Naive thymus-derived CD4-positive, alpha-beta T cell (primary cell): ENCODE measurements around the gene USF3. TPM values are rescaled to one million over a fixed set of nuclear protein-coding genes. Genes with fewer than 3 reads are reported as not detected.
A peak's percentile ranks its signal among the peaks of the same experiment; 100 is the strongest.

Experiments
- ATAC-seq: fragments of 150-1000 bp; cut with Tn5 transposase; 2 replicates; pipeline ENCODE4 v1.10.0; 2021; ENCODE audit warnings: mild to moderate bottlenecking, moderate library complexity
- CTCF ChIA-PET: fragments of 350-600 bp; sonication (Branson Sonifier 250); formaldehyde crosslinking; loops from one replicate; lab custom pipeline; 2021; ENCODE audit warnings: antibody characterized with exemption; lab: Charles Lee
- POLR2A ChIA-PET: fragments of 350-600 bp; sonication (Branson Sonifier 250); formaldehyde crosslinking; loops from one replicate; lab custom pipeline; 2021; ENCODE audit warnings: antibody characterized with exemption, inconsistent platforms; lab: Charles Lee
- DNase-seq, 9 donors: peaks; one replicate each; pipeline versions ENCODE4 v3.0.0 to v3.0.0-alpha.2; 2020 to 2022; ENCODE audit warnings: mixed read lengths in 1 of 9
- H3K27ac ChIP-seq: one replicate; pipeline ENCODE4 v1.7.0; 2013; ENCODE audit warnings: mild to moderate bottlenecking, low read depth, low read length, moderate library complexity
- H3K27me3 ChIP-seq, 2 donors: one replicate each; pipeline ENCODE4 v1.7.0; 2013; ENCODE audit warnings: low read length in 2 of 2, mild to moderate bottlenecking in 2 of 2, moderate library complexity in 2 of 2; ENCODE audit not compliant: control insufficient read depth in 2 of 2, insufficient read depth in 2 of 2
- H3K36me3 ChIP-seq, 3 experiments: 1 replicate in 2 of 3; 2 replicates in 1 of 3; pipeline ENCODE4 v1.7.0; 2013; ENCODE audit warnings: low read length in 3 of 3, mild to moderate bottlenecking in 3 of 3, moderate library complexity in 1 of 3; ENCODE audit not compliant: insufficient read depth in 3 of 3, control insufficient read depth in 2 of 3
- H3K4me1 ChIP-seq, 2 donors: one replicate each; pipeline ENCODE4 v1.7.0; 2013; ENCODE audit warnings: low read length in 2 of 2, mild to moderate bottlenecking in 2 of 2, moderate library complexity in 1 of 2; ENCODE audit not compliant: control insufficient read depth in 2 of 2, insufficient read depth in 2 of 2
- H3K4me3 ChIP-seq: 2 replicates; pipeline ENCODE4 v1.7.0; 2013; ENCODE audit warnings: mild to moderate bottlenecking, low read length
- H3K9me3 ChIP-seq, 3 experiments: 1 replicate in 2 of 3; 2 replicates in 1 of 3; pipeline ENCODE4 v1.7.0; 2013; ENCODE audit warnings: low read length in 3 of 3; ENCODE audit not compliant: control insufficient read depth in 2 of 3
- H3K27ac Mint-ChIP-seq, 9 donors: one replicate each; pipeline ENCODE4 v1.8.0; 2020 to 2022; ENCODE audit warnings: mixed read lengths in 9 of 9, mild to moderate bottlenecking in 8 of 9, moderate library complexity in 5 of 9, inconsistent platforms in 2 of 9
- H3K27me3 Mint-ChIP-seq, 5 donors: one replicate each; pipeline ENCODE4 v1.8.0; 2021 to 2022; ENCODE audit warnings: mixed read lengths in 5 of 5, mild to moderate bottlenecking in 1 of 5
- H3K36me3 Mint-ChIP-seq, 5 donors: one replicate each; pipeline ENCODE4 v1.8.0; 2020 to 2022; ENCODE audit warnings: mixed read lengths in 5 of 5, mild to moderate bottlenecking in 3 of 5, inconsistent platforms in 1 of 5
- H3K4me1 Mint-ChIP-seq, 7 donors: one replicate each; pipeline ENCODE4 v1.8.0; 2020 to 2022; ENCODE audit warnings: mixed read lengths in 7 of 7, mild to moderate bottlenecking in 3 of 7, inconsistent platforms in 1 of 7
- H3K4me3 Mint-ChIP-seq, 10 donors: one replicate each; pipeline ENCODE4 v1.8.0; 2020 to 2022; ENCODE audit warnings: mild to moderate bottlenecking in 10 of 10, mixed read lengths in 10 of 10, moderate library complexity in 6 of 10, inconsistent platforms in 2 of 10
- H3K9me3 Mint-ChIP-seq, 11 donors: one replicate each; pipeline ENCODE4 v1.8.0; 2020 to 2022; ENCODE audit warnings: mixed read lengths in 11 of 11, mild to moderate bottlenecking in 4 of 11, inconsistent platforms in 1 of 11, moderate library complexity in 1 of 11
- intact Hi-C, 2 donors: fragments of 100-400 bp; cut with micrococcal nuclease; formaldehyde crosslinking; loops; one replicate each; pipeline ENCODE4 v1.15.1; 2023
- polyA plus RNA-seq, 2 donors: library from polyadenylated mRNA; unstranded; fragments of 300-500 nt; fragmentation: Illumina TruSeq; gene quantifications; one replicate each; pipeline ENCODE4 v1.2.3, GENCODE V29; 2021
- total RNA-seq, 6 experiments: library from RNA in 5 of 6; stranded (reverse) in 5 of 6; gene quantifications; 1 replicate in 5 of 6; 2 replicates in 1 of 6; pipeline ENCODE4 v1.2.3 and lab custom pipeline; 2021 to 2026

The USF3 gene
- total and polyA plus RNA-seq, 7 experiments from 2014 or later = 3.3 to 31.8 (median 22.6) TPM

DNA sequence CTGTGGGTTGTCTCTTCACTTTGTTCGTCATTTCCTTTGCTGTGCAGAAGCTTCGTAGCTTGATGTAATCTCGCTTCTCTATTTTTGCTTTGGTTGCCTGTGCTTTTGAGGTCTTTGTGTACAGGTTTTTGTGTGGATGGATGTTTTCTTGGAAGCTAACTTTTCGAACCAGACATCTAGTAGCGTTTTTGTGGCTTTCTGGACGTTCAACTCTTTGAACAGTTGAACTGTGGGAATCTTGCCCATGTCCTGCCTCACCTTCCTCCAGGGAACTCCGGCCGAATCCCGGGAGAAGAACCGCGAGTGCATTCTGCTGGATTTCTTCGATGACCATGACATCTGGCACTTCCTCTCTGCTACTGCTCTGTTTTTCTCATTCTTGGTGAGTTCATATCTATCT lies 70.6 kb downstream of the USF3 start:
- H3K27ac Mint-ChIP-seq = peak overlapping the region in 7 of 9 donors; percentile 9 to 58 (median 33)
- no peaks in the 10 kb centered on the region for H3K27me3 ChIP-seq
- H3K4me3 Mint-ChIP-seq = peak overlapping the region in 1 of 10 donors; percentile 2
- ATAC-seq (no peak), DNase-seq (no peak)
- H3K4me1 Mint-ChIP-seq = peaks cover 0 to 13% (median 4%) of the 10 kb centered on the region in 7 donors
- H3K4me3 ChIP-seq = no peak overlapping the region
- no peaks in the 10 kb centered on the region for H3K9me3 ChIP-seq
- no peaks in the 10 kb centered on the region for H3K4me1 ChIP-seq
- peaks cover 0 to 70% (median 14%) of the 10 kb centered on the region in 3 experiments for H3K36me3 ChIP-seq
- CTCF ChIA-PET = interaction anchor here (0.6 to 0.9 kb wide), 3 partner anchors 10 to 48 kb away, joined by 3 to 4 read pairs (median 3); no protein-coding TSS in a partner anchor
- POLR2A ChIA-PET = no interaction called here
- no peak overlapping the region for H3K27ac ChIP-seq
- no peaks in the 10 kb centered on the region for H3K9me3 Mint-ChIP-seq
- intact Hi-C loops = loop anchor here (1.0 to 2.0 kb wide), 2 partner anchors 131 kb away; no protein-coding TSS in a partner anchor
- H3K27me3 Mint-ChIP-seq = no peaks in the 10 kb centered on the region
- peaks cover 16 to 69% (median 38%) of the 10 kb centered on the region in 5 donors for H3K36me3 Mint-ChIP-seq

DNA sequence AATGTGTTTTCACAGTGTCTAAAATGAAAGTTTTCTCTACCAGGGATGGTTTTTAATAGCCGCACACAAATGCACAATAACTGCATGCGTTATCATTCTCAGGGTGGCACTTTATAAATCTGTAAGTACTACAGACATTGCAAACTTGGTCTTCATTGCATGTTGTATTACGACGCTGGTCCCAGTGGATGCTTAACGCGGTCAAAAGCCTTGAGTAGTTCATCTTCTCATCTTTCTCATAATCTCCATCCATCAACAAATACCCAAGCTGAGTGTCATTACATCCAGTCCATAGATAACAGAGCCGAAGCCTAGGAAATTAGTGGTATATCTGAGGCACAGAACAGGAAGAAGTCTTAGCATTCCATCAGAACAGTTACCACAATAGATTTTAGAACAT lies 72.6 kb downstream of the USF3 start:
- DNase-seq (no peak), ATAC-seq (no peak)
- CTCF ChIA-PET = no interaction called here
- H3K27ac Mint-ChIP-seq = no peak overlapping the region
- Histone ChIP-seq H3K27ac (no peak overlapping the region), H3K4me3 (no peak overlapping the region), H3K9me3 (no peaks in the 10 kb centered on the region), H3K36me3 (peaks cover 7 to 76% (median 22%) of the 10 kb centered on the region in 3 experiments), H3K4me1 (no peaks in the 10 kb centered on the region), H3K27me3 (no peaks in the 10 kb centered on the region)
- H3K4me3 Mint-ChIP-seq = no peak overlapping the region
- no peaks in the 10 kb centered on the region for H3K9me3 Mint-ChIP-seq
- H3K36me3 Mint-ChIP-seq = peaks cover 18 to 68% (median 43%) of the 10 kb centered on the region in 5 donors
- peaks cover 0 to 13% (median 4%) of the 10 kb centered on the region in 7 donors for H3K4me1 Mint-ChIP-seq
- H3K27me3 Mint-ChIP-seq = no peaks in the 10 kb centered on the region
- POLR2A ChIA-PET = no interaction called here
- intact Hi-C loops = no loop called here

DNA sequence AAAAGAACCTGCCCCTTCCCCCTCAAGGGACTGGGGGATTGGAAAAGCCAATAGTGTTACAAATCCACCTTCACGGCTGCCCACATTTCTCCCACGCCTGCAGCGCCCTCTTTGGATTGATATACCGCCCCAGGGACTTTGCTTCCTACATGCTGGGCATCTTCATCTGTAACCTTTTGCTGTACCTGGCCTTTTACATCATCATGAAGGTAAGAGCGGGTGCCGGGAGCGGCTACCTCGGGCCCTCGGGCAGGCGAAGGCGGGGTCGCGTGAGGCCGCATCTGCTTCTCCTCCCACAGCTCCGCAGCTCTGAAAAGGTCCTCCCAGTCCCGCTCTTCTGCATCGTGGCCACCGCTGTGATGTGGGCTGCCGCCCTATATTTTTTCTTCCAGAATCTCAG lies 73.1 kb downstream of the USF3 start:
- Histone ChIP-seq H3K9me3 (no peaks in the 10 kb centered on the region), H3K27me3 (no peaks in the 10 kb centered on the region), H3K4me1 (no peaks in the 10 kb centered on the region), H3K4me3 (no peak overlapping the region), H3K36me3 (peaks cover 7 to 75% (median 22%) of the 10 kb centered on the region in 3 experiments), H3K27ac (no peak overlapping the region)
- intact Hi-C loops = no loop called here
- Mint-ChIP-seq H3K9me3 (no peaks in the 10 kb centered on the region), H3K4me1 (peaks cover 0 to 13% (median 4%) of the 10 kb centered on the region in 7 donors), H3K4me3 (no peak overlapping the region), H3K27ac (no peak overlapping the region), H3K36me3 (peaks cover 18 to 63% (median 43%) of the 10 kb centered on the region in 5 donors), H3K27me3 (no peaks in the 10 kb centered on the region)
- DNase-seq (no peak), ATAC-seq (no peak)
- POLR2A ChIA-PET = no interaction called here
- CTCF ChIA-PET = no interaction called here

DNA sequence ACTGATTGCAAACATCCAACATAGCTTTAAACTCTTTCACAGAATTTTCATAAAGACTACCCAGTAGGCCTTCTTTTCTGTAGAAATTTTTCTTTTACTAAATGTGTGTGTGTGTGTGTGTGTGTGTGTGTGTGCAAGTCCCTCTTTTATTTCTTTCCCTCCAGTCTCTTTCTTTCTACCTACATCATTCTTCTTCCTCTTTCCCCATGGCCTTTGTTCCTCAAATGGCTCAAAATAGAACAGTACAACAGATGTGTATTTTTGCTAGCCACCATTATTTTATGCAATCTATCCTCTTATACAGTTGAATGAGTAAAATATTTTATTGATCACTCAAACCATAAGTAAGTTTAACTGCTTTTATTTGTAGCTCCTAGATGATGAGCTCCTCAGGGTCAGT lies 76.4 kb downstream of the USF3 start:
- no peak overlapping the region for H3K27ac ChIP-seq

DNA sequence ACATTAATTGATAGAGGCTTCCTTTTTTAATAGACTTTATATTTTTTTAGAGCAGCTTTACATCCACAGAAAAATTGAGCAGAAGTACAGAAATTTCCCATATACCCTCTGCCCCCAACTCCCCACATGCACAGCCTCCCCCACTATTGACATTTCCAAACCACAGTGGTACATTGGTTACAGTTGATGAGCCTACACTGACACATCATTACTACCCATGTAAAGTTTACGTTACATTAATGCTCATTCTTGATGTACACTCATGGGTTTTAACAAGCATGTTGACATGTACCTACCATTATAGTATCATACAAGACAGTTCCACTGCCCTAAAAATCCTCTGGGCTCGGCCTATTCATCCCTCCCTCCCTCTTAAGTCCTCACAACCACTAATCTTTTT lies 78.7 kb downstream of the USF3 start:
- POLR2A ChIA-PET = no interaction called here
- no peak for ATAC-seq
- peaks cover 18 to 81% (median 24%) of the 10 kb centered on the region in 3 experiments for H3K36me3 ChIP-seq

More for the DNA sequence above, 76.4 kb downstream of the USF3 start:
- Histone ChIP-seq H3K4me1 (no peaks in the 10 kb centered on the region), H3K27me3 (no peaks in the 10 kb centered on the region), H3K36me3 (peaks cover 16 to 78% (median 17%) of the 10 kb centered on the region in 3 experiments), H3K9me3 (no peaks in the 10 kb centered on the region), H3K4me3 (no peak overlapping the region)
- no peak overlapping the region for H3K27ac Mint-ChIP-seq
- intact Hi-C loops = no loop called here
- H3K9me3 Mint-ChIP-seq = no peaks in the 10 kb centered on the region
- H3K4me1 Mint-ChIP-seq = peaks cover 0 to 2% (median 0%) of the 10 kb centered on the region in 7 donors
- ChIA-PET POLR2A (no interaction called here), CTCF (no interaction called here)
- peaks cover 11 to 59% (median 32%) of the 10 kb centered on the region in 5 donors for H3K36me3 Mint-ChIP-seq
- ATAC-seq (no peak), DNase-seq (no peak)
- H3K4me3 Mint-ChIP-seq = no peak overlapping the region
- H3K27me3 Mint-ChIP-seq = no peaks in the 10 kb centered on the region

DNA sequence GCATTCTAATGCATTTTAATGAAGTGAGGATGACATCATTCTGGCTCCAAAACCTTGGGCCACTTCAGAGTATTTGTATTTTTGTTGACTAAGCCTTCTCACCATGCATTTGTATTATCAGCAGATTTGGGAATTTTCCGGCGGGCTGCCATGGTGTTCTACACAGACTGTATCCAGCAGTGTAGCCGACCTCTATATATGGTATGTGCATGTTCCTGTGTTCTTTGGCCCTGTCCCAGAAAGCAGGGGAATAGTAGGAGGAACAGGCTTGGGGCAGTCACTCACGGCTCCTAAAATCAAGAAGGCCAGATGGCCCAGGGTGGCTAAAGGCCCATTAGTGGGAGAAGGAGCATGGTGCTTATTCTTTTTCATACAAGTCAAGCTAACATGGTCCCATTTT lies 80.5 kb downstream of the USF3 start:
- ChIA-PET POLR2A (no interaction called here), CTCF (interaction anchor here (0.6 kb wide), 2 partner anchors 10 to 223 kb away, joined by 3 to 4 read pairs; partner anchors contain the start of gene GRAMD1C)
- DNase-seq (no peak), ATAC-seq (no peak)
- Mint-ChIP-seq H3K9me3 (no peaks in the 10 kb centered on the region), H3K36me3 (peaks cover 7 to 66% (median 34%) of the 10 kb centered on the region in 5 donors), H3K4me3 (no peak overlapping the region), H3K4me1 (peaks cover 0 to 2% (median 0%) of the 10 kb centered on the region in 7 donors), H3K27me3 (no peaks in the 10 kb centered on the region), H3K27ac (no peak overlapping the region)
- intact Hi-C loops = no loop called here
- no peaks in the 10 kb centered on the region for H3K9me3 ChIP-seq
- H3K27me3 ChIP-seq = no peaks in the 10 kb centered on the region
- H3K4me1 ChIP-seq = no peaks in the 10 kb centered on the region
- peaks cover 29 to 88% (median 30%) of the 10 kb centered on the region in 3 experiments for H3K36me3 ChIP-seq
- H3K27ac ChIP-seq = no peak overlapping the region
- no peak overlapping the region for H3K4me3 ChIP-seq

More for the DNA sequence above, 78.7 kb downstream of the USF3 start:
- no peaks in the 10 kb centered on the region for H3K9me3 ChIP-seq
- H3K4me1 ChIP-seq = no peaks in the 10 kb centered on the region
- no peaks in the 10 kb centered on the region for H3K9me3 Mint-ChIP-seq
- H3K4me1 Mint-ChIP-seq = peaks cover 0 to 2% (median 0%) of the 10 kb centered on the region in 7 donors
- peaks cover 7 to 56% (median 29%) of the 10 kb centered on the region in 5 donors for H3K36me3 Mint-ChIP-seq
- H3K27me3 Mint-ChIP-seq = no peaks in the 10 kb centered on the region
- no peak for DNase-seq
- H3K4me3 ChIP-seq = no peak overlapping the region
- no peaks in the 10 kb centered on the region for H3K27me3 ChIP-seq
- H3K27ac Mint-ChIP-seq = peak overlapping the region in 1 of 9 donors; percentile 21
- intact Hi-C loops = no loop called here
- H3K4me3 Mint-ChIP-seq = no peak overlapping the region
- no peak overlapping the region for H3K27ac ChIP-seq
- CTCF ChIA-PET = interaction anchor here (1.1 kb wide), 1 partner anchor 13 kb away, joined by 3 read pairs; no protein-coding TSS in a partner anchor

DNA sequence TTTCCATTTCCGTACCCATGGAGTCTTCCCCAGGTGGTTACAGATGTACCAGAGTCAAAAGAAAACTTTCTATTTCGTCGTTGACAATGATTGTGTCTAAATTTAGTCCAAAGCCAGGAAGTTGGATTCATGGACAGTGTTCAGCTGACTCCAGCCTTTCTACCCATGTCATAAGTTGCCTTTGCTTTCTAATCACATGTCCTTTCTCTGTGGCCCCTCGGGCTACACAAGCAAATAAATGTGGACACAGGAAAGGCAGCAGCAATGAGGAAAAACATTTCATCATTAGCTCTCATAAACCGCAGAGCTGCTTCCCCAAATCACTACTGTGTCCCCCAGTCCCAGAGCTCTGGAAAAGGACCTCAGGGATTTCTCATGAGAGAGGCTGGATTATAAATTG lies 82.0 kb downstream of the USF3 start:
- no peaks in the 10 kb centered on the region for H3K9me3 Mint-ChIP-seq
- Histone ChIP-seq H3K4me1 (no peaks in the 10 kb centered on the region), H3K27me3 (no peaks in the 10 kb centered on the region), H3K36me3 (peaks cover 19 to 90% (median 26%) of the 10 kb centered on the region in 3 experiments), H3K4me3 (no peak overlapping the region), H3K27ac (no peak overlapping the region), H3K9me3 (no peaks in the 10 kb centered on the region)
- ChIA-PET CTCF (no interaction called here), POLR2A (no interaction called here)
- H3K27ac Mint-ChIP-seq = no peak overlapping the region
- ATAC-seq (no peak), DNase-seq (no peak)
- H3K4me1 Mint-ChIP-seq = peaks cover 0 to 2% (median 0%) of the 10 kb centered on the region in 7 donors
- peaks cover 9 to 64% (median 31%) of the 10 kb centered on the region in 5 donors for H3K36me3 Mint-ChIP-seq
- no peaks in the 10 kb centered on the region for H3K27me3 Mint-ChIP-seq
- intact Hi-C loops = no loop called here
- H3K4me3 Mint-ChIP-seq = no peak overlapping the region
